LNCAP (cell line): ENCODE data around the gene HNF4A.

Experiments used
- TF ChIP-seq, protein P1 (sequence below): fragments of 450-650 bp; IDR thresholded peaks from 2 replicates; pipeline ENCODE4 v1.5.1; 2017; ENCODE audit warnings: mild to moderate bottlenecking

The HNF4A gene

DNA sequence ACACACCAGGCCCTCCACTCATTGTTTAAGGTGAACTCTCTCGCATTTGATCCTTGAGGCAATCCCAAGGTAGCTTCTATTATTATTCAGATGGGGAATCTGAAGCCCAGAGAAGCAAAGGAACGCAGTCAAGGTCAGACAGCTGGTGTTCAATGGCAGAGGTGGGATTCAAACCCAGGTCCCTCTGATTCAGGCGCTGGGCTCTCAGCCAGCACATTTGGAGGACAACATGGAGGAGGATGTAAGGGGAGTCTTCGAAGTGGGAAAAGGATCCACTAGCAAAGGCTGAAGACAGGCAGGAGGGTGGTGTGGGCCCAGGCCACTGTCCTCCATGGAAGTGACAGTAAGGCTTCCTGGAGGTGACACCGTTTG is 106.3 kb downstream of the HNF4A start:
- TF ChIP-seq, protein P1, sequence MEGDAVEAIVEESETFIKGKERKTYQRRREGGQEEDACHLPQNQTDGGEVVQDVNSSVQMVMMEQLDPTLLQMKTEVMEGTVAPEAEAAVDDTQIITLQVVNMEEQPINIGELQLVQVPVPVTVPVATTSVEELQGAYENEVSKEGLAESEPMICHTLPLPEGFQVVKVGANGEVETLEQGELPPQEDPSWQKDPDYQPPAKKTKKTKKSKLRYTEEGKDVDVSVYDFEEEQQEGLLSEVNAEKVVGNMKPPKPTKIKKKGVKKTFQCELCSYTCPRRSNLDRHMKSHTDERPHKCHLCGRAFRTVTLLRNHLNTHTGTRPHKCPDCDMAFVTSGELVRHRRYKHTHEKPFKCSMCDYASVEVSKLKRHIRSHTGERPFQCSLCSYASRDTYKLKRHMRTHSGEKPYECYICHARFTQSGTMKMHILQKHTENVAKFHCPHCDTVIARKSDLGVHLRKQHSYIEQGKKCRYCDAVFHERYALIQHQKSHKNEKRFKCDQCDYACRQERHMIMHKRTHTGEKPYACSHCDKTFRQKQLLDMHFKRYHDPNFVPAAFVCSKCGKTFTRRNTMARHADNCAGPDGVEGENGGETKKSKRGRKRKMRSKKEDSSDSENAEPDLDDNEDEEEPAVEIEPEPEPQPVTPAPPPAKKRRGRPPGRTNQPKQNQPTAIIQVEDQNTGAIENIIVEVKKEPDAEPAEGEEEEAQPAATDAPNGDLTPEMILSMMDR, result no peak

DNA sequence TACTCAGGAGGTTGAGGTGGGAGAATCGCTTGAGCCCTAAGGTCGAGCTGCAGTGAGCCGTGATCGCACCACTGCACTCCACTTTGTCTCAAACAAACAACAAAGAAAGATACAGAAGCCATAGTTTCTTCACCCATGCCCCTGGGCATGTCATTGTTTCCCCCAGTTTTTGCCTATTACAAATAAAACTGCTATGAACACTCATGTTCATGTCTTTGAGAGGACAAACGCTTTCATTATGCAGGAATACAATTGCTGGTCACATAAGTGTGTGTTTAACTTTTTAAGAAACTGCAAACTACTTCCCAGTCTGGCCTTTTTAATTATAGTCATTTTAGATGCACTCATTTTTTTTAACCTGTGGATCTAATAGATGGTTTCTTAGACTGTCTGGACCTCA is 108.0 kb downstream of the HNF4A start:
- TF ChIP-seq, protein P1, result no peak

DNA sequence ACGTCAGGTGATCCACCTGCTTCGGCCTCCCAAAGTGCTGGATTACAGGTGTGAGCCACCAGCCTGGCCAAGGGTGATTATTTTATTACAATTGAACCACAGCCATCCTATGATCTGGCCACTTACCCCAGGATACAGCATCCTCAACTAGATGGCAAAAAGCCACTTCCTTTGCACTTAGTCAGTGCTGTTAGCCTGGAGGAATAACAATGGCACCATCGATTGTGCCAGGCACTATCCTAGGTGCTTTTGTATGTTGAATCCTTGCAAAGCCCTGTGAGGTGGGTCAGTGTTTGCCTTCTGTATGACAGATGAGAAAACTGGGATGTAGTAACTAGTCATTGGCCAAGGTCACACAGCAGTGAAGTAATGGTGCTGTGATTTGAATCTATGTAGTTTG is 109.0 kb downstream of the HNF4A start:
- TF ChIP-seq, protein P1, result no peak

DNA sequence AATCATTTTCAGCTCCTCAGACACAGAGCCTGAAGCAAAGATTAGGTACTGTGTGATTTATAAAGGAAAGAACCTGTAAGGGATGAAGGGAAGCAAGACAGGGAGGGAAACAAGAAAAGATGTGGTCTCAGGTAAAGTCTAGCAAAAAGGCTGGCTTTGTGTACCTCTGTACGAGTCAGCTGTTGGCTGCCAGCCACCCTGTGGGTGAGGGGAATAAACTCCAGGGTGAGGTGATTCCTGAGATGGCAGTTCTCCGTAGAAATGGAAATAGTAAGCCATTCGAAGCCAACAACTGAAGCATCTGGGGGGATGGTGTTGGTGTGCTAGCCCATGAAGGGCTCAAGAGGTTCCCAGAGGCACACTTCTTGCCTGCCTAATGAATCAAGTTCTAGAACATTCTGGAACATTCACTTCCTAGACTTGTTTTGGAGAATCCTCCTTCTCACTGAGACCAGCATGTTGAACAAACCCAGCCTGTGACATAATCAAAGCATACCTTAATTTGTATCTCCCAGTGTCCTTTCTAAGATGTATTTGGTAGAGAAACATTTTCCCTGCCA is 109.6 kb downstream of the HNF4A start:
- TF ChIP-seq, protein P1, result no peak

DNA sequence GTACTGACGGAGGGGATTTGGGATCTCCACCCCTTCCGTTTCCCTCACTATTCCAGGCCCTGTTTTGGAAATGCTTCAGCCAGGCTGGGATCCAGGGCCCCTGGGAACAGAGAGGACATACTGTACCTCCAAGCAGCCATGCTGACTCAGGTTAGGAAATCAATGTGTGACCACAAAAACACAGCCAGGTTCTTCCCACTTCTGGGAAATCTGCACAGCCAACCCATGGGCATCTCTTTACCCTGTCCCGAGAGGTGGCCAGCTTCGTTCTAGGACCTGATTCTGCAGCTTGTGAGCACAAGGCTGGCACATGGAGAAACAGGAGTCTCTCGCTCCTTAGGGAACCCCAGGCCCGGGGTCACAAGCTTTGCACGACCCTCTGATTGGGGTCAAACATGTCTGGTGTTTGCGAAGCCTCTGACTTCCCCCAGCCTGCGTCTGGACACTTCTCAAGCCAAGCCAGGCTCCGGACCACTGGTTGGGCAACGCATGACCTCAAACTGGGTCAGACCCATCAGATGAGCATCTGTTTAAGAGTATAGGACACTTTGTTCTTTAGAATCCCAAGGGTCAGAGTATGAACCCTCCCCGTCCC is 111.9 kb downstream of the HNF4A start:
- TF ChIP-seq, protein P1, result no peak

DNA sequence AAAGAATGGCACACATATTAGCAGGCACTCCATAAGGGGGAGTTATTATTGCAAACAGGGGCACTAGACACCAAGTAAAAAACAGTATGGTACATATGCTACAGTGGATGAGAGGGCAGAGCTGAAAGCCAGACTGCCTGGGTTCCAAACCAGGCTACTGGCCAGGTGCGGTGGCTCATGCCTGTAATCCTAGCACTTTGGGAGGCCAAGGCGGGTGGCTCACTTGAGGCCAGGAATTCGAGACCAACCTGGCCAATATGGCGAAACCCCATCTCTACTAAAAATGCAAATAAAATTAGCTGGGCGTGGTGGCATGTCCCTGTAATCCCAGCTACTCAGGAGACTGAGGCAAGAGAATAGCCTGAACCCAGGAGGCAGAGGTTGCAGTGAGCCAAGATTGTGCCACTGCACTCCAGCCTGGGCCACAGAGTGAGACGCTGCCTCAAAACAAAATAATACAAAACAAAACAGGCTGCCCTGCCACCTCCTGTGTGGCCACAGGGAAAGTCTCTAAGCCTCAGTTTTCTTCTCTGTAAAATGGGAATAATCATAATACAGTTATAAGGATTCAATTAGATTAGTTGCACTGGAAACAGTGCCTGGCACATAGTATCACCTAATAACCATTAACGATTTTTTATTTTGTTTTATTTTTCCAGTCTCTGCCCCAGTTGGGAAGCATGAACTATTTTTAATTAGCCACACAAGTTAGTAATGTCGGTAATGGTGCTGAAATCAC is 112.7 kb downstream of the HNF4A start:
- TF ChIP-seq, protein P1, result no peak

DNA sequence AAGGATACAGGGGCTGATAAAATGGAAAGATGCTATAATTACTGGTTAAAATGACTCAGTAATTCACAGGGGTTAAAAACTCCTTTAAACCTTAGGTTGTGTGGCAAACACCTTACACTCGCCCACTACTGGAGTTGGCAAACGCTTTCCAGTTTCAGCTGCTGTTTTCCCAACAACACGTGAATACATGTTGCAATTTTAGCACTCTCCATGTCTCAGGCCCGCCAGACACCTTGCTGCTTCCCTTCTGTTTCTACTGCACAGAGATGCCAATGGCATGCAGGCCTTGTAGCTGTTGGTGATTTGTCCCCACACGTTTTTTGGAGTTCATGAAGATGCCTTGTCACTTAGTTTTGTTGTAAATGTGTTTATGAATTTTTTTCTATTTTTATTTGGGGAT is 114.8 kb downstream of the HNF4A start:
- TF ChIP-seq, protein P1, result no peak
